Uterus (tissue), 4 donors: ENCODE measurements around the gene NIN. TPM values are rescaled to one million over a fixed set of nuclear protein-coding genes. Genes with fewer than 3 reads are reported as not detected.

Experiments
- DNase-seq, 2 donors: peaks; one replicate each; pipeline ENCODE4 v3.0.0-alpha.2; 2019 to 2020
- H3K27ac ChIP-seq, 2 donors: fragments of 200-600 bp; sonication (generic); 1 replicate in 1 of 2; 2 replicates in 1 of 2; pipeline ENCODE4 v1.5.1; 2016 to 2018
- H3K27me3 ChIP-seq, 2 donors: fragments of 200-600 bp; sonication (generic); one replicate each; pipeline ENCODE4 v1.5.1; 2018 to 2019; ENCODE audit warnings: control low read depth in 1 of 2
- H3K36me3 ChIP-seq, 2 donors: fragments of 200-600 bp; sonication (generic); one replicate each; pipeline ENCODE4 v1.5.1; 2019; ENCODE audit warnings: control low read depth in 1 of 2
- H3K4me1 ChIP-seq, 2 donors: fragments of 200-600 bp; sonication (generic); one replicate each; pipeline ENCODE4 v1.5.1; 2018 to 2019; ENCODE audit warnings: control low read depth in 1 of 2
- H3K4me3 ChIP-seq, 2 donors: fragments of 200-600 bp; sonication (generic); 1 replicate in 1 of 2; 2 replicates in 1 of 2; pipeline ENCODE4 v1.5.1; 2018 to 2019; ENCODE audit warnings: mild to moderate bottlenecking in 1 of 2
- H3K9me3 ChIP-seq, 2 donors: fragments of 200-600 bp; sonication (generic); one replicate each; pipeline ENCODE4 v1.5.1; 2019; ENCODE audit warnings: control low read depth in 1 of 2
- POLR2A ChIP-seq, 2 donors: fragments of 450-650 bp; IDR thresholded peaks; one replicate each; pipeline ENCODE4 v1.6.1; 2016; ENCODE audit warnings: antibody characterized with exemption in 2 of 2, mild to moderate bottlenecking in 1 of 2, moderate library complexity in 1 of 2
- intact Hi-C: fragments of 100-400 bp; cut with DNase I; formaldehyde crosslinking; loops from one replicate; pipeline ENCODE4 v1.15.1; 2023; ENCODE audit warnings: low total_unique reads
- total RNA-seq, 4 donors: library from RNA; depleted of rRNA in 3 of 4; stranded (reverse); fragments of >200 nt in 3 of 4; gene quantifications; one replicate each; pipeline versions ENCODE4 v1.1.0 to v1.2.4, GENCODE V29; 2014 to 2023
- TF ChIP-seq, protein P1 (sequence below), 4 experiments: fragments of 200-600 bp in 2 of 4; fragments of 450-650 bp in 2 of 4; sonication (generic) in 2 of 4; IDR thresholded peaks; one replicate each; pipeline ENCODE4 v1.5.1; 2016 to 2019; ENCODE audit warnings: antibody characterized with exemption in 4 of 4, mild to moderate bottlenecking in 2 of 4, moderate library complexity in 1 of 4
- donor health status: DM: yes; HTN: yes; CAD: no.

NIN gene
- total RNA-seq, 4 donors from 2014 or later: 8.8 to 45.6 (median 34.2) TPM

DNA sequence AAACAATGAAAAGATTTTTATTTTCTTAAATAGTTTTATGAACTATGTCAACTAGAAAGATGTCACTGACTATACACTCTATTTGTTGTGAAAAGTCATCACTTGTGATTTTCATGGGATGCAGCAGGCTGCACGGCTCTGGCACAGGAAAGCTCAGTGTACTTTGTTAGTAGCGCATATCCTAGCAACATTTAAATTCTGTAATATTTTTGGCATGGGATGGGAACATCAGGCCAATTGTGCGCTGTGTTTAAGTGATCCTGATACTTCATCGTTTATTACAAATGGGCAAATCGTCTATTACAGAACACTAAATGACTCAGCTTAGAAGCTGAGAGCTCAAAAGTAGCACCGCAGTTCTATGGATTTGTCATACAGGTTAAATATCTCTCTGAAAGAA, 102.1 kb downstream of the NIN start:
- H3K4me1 ChIP-seq: no peaks in the 10 kb centered on the region
- no peaks in the 10 kb centered on the region for H3K27me3 ChIP-seq
- H3K4me3 ChIP-seq: no peak overlapping the region
- H3K27ac ChIP-seq: no peak overlapping the region
- H3K36me3 ChIP-seq: no peaks in the 10 kb centered on the region
- intact Hi-C loops: no loop called here
- no peak for DNase-seq
- no peak for TF ChIP-seq POLR2A (IDR thresholded peaks at IDR 0.05)
- TF ChIP-seq, protein P1, sequence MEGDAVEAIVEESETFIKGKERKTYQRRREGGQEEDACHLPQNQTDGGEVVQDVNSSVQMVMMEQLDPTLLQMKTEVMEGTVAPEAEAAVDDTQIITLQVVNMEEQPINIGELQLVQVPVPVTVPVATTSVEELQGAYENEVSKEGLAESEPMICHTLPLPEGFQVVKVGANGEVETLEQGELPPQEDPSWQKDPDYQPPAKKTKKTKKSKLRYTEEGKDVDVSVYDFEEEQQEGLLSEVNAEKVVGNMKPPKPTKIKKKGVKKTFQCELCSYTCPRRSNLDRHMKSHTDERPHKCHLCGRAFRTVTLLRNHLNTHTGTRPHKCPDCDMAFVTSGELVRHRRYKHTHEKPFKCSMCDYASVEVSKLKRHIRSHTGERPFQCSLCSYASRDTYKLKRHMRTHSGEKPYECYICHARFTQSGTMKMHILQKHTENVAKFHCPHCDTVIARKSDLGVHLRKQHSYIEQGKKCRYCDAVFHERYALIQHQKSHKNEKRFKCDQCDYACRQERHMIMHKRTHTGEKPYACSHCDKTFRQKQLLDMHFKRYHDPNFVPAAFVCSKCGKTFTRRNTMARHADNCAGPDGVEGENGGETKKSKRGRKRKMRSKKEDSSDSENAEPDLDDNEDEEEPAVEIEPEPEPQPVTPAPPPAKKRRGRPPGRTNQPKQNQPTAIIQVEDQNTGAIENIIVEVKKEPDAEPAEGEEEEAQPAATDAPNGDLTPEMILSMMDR (IDR thresholded peaks at IDR 0.05): no peak
- H3K9me3 ChIP-seq: no peaks in the 10 kb centered on the region

DNA sequence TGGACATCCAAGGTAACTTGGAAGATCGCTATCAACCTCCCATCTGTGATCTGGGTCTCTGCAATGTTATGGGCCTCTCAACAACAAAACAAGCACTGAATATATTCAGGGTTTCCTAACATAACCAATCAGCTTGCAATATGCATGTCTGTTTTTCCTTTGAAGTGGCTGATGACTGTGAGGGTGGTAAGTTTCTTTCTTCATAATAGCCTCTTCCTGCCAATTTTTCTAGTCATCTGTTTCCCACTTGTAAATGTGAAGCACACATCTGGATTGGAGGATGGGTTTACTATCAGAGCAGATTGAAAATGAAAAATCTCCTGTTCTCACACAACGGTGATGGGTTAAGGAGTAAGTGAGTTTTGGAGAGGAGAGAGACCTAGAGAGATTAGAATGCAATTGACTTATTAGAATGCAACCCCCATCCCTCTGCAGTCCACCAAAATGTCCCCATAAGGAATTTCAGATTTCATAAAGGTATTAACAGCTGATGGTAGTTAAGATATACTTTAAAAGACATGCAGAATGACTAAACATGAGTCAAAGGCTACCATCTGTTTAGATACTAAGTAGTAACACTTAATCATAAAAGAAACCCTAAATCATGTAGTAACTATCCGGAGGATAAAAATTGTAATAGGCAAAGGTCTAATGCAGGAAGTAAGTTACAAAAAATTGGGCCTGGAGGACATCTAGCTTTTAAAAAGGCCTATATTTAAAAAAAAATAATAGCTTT, 104.4 kb downstream of the NIN start:
- no peaks in the 10 kb centered on the region for H3K27me3 ChIP-seq
- no peaks in the 10 kb centered on the region for H3K4me1 ChIP-seq
- no peaks in the 10 kb centered on the region for H3K36me3 ChIP-seq
- DNase-seq: no peak
- TF ChIP-seq, protein P1 (IDR thresholded peaks at IDR 0.05): no peak
- TF ChIP-seq POLR2A (IDR thresholded peaks at IDR 0.05): no peak
- intact Hi-C loops: no loop called here
- H3K4me3 ChIP-seq: no peak overlapping the region
- no peaks in the 10 kb centered on the region for H3K9me3 ChIP-seq
- H3K27ac ChIP-seq: no peak overlapping the region

DNA sequence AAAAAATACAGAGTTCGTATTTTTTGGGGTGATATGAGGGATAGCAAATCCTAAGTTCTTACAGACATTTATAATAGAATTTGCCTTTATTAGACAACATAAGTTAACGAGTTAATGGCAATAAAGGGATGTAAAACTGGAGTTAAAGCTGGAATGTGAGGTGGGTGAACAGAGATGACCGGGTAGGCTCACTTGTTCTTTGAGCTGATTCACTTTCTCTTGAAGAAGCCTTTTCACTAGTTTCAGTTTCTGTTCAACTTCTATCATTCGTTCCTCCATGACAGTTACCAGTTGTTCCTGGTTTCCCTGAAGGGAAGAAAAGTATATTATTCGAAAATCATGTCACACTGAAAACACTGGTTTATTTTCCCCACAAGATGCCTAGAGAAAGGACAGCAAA, 105.2 kb downstream of the NIN start:
- DNase-seq: no peak
- Histone ChIP-seq H3K9me3 (no peaks in the 10 kb centered on the region), H3K27ac (no peak overlapping the region), H3K27me3 (no peaks in the 10 kb centered on the region), H3K4me1 (no peaks in the 10 kb centered on the region), H3K36me3 (no peaks in the 10 kb centered on the region), H3K4me3 (no peak overlapping the region)
- intact Hi-C loops: no loop called here
- TF ChIP-seq POLR2A (IDR thresholded peaks at IDR 0.05): no peak
- TF ChIP-seq, protein P1 (IDR thresholded peaks at IDR 0.05): no peak

DNA sequence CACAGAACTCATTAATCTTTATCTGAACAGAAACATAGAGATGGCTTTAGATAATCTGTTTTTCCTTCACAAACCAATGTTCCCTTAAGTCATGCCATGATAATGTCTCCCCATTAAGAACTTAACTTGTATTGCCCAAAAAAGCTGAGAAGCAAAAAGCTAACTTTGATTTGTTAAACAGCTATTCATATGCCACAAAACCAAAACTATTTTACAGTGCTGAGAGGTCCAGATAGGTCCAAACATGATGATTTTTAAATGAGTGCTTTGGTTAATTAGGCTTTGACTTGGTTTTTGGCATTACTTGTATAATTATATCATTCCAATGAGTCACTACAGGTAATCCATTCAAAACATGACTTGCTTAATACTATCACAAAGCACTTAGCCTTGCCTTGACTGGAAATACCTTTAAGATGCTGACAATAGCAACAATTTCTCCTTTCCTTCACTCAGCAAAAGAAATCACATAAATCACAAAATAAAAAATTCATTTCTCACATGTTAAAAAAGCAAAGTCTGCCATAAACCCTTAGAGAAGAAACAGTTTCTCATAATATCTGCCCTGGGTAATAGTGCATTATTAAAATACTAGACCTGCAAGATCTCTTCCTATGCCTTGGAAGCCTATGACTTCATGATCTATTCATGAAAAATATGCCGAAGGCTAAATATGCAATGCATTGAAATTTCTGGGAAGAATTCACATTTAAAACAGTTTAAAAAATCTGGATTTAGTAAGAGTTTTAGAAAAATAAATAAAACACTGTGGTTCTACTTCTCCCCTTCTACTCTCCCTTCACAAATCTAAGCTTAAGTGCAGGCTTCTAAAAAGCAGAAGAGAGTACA, 110.8 kb downstream of the NIN start:
- Histone ChIP-seq H3K9me3 (no peaks in the 10 kb centered on the region), H3K4me1 (no peaks in the 10 kb centered on the region), H3K27ac (no peak overlapping the region), H3K36me3 (no peaks in the 10 kb centered on the region), H3K4me3 (no peak overlapping the region), H3K27me3 (no peaks in the 10 kb centered on the region)
- intact Hi-C loops: no loop called here
- no peak for DNase-seq
- no peak for TF ChIP-seq POLR2A (IDR thresholded peaks at IDR 0.05)
- TF ChIP-seq, protein P1 (IDR thresholded peaks at IDR 0.05): no peak

DNA sequence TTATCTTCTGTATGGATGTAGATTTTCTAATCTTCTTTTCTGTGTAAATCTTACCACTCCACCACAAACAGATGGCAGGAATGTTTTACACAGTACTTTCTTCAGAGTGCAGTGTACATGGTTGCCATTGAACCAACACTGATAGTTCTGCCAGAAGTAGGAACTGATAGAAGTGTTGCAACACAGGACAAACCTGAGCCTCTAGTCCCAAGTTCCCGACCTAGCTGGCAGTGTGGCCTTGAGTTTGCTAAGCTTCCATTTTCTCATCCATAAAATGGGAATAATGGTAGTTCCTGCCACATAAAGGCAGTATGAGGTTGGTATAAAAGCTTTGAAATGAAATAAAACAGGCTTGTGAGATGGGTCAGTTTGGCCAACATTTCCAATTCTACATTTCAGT, 112.0 kb downstream of the NIN start:
- H3K4me1 ChIP-seq: no peaks in the 10 kb centered on the region

More for the DNA sequence above, 112.0 kb downstream of the NIN start:
- DNase-seq: no peak
- no peak overlapping the region for H3K4me3 ChIP-seq
- H3K9me3 ChIP-seq: no peaks in the 10 kb centered on the region
- H3K27ac ChIP-seq: no peak overlapping the region
- intact Hi-C loops: no loop called here
- H3K27me3 ChIP-seq: no peaks in the 10 kb centered on the region
- TF ChIP-seq, protein P1 (IDR thresholded peaks at IDR 0.05): no peak
- no peak for TF ChIP-seq POLR2A (IDR thresholded peaks at IDR 0.05)
- H3K36me3 ChIP-seq: no peaks in the 10 kb centered on the region
